ENCODE measurements around the gene PLPP1. TPM values are rescaled to one million over a fixed set of nuclear protein-coding genes. Genes with fewer than 3 reads are reported as not detected.

PLPP1 gene
- total and polyA plus RNA-seq, 2 of the 8 experiments (the other 6 are each of a cell fraction or from before 2014, with no cell fraction given), result 43.7 to 91.3 TPM

- TF ChIP-seq CHD7 (IDR thresholded peaks at IDR 0.05; ENCODE audit: insufficient replicate concordance, low read length), result no peak
- no peak for TF ChIP-seq POLR2A (IDR thresholded peaks at IDR 0.05; ENCODE audit: control extremely low read depth in 1 of 2, low read depth in 2 of 2, low read length in 2 of 2)
- no peak for TF ChIP-seq KDM4A (IDR thresholded peaks at IDR 0.05; ENCODE audit: low read depth, low read length, severe bottlenecking)
- no peak for TF ChIP-seq RNF2 (IDR thresholded peaks at IDR 0.05; ENCODE audit: borderline replicate concordance, low read depth, low read length, missing control alignments, poor library complexity, severe bottlenecking)
- TF ChIP-seq SIX5 (IDR thresholded peaks at IDR 0.05; ENCODE audit: low read depth, low read length), result no peak
- TF ChIP-seq CHD1 (IDR thresholded peaks at IDR 0.05; ENCODE audit: low read depth, low read length), result no peak
- TF ChIP-seq ASH2L (IDR thresholded peaks at IDR 0.05; ENCODE audit: low read length), result no peak
- TF ChIP-seq NANOG (IDR thresholded peaks at IDR 0.05; ENCODE audit: insufficient read depth, low read depth, low read length, poor library complexity, severe bottlenecking), result no peak
- TF ChIP-seq KDM1A (IDR thresholded peaks at IDR 0.05; ENCODE audit: borderline replicate concordance, low read length), result no peak
Measured at GRCh38 chr5:55456216-55456895, 78.4 kb downstream of the PLPP1 start (continued).

Measured in H1 (cell line).